K562 (cell line): ENCODE results near the gene RACK1. TPM values are rescaled to one million over a fixed set of nuclear protein-coding genes. Genes with fewer than 3 reads are reported as not detected.

Source experiments
- ARNT ChIP-seq, 2 experiments: fragments of 450-650 bp; IDR thresholded peaks; 2 replicates each; pipeline ENCODE4 v1.6.1; 2016; ENCODE audit warnings: mild to moderate bottlenecking in 1 of 2
- CTCF ChIP-seq, 3 experiments: IDR thresholded peaks in 2 of 3; conservative IDR thresholded peaks in 1 of 3; 2 replicates each; pipeline ENCODE4 v1.5.1; 2011 to 2012; ENCODE audit warnings: low read length in 3 of 3, mild to moderate bottlenecking in 3 of 3, control low read depth in 2 of 3, improper control_type of control experiment in 1 of 3, inconsistent platforms in 1 of 3, low read depth in 1 of 3, mixed read lengths in 1 of 3, moderate library complexity in 1 of 3; ENCODE audit not compliant: insufficient read depth in 2 of 3
- HMGXB4 ChIP-seq: sonication (generic); formaldehyde crosslinking; IDR thresholded peaks from 2 replicates; pipeline ENCODE4 v1.8.1; 2023; ENCODE audit warnings: mild to moderate bottlenecking, missing genetic modification reagents
- JUN ChIP-seq, 2 experiments: sonication (generic) in 1 of 2; formaldehyde crosslinking in 1 of 2; IDR thresholded peaks; 2 replicates each; pipeline versions ENCODE4 v1.6.1 to v1.8.0; 2012 to 2022; ENCODE audit warnings: borderline replicate concordance in 2 of 2, mild to moderate bottlenecking in 2 of 2, improper control_type of control experiment in 1 of 2, low read depth in 1 of 2, low read length in 1 of 2, missing genetic modification reagents in 1 of 2
- LEF1 ChIP-seq: fragments of 450-650 bp; IDR thresholded peaks from 2 replicates; pipeline ENCODE4 v1.6.1; 2016; ENCODE audit warnings: mild to moderate bottlenecking
- NR2C1 ChIP-seq, 2 experiments: fragments of 450-650 bp; IDR thresholded peaks; 2 replicates each; pipeline ENCODE4 v1.6.1; 2017; ENCODE audit warnings: mild to moderate bottlenecking in 2 of 2, antibody characterized with exemption in 1 of 2, inconsistent platforms in 1 of 2, missing compliant biosample characterization in 1 of 2, missing genetic modification characterization in 1 of 2
- OTX1 ChIP-seq: fragments of 450-650 bp; formaldehyde crosslinking; IDR thresholded peaks from 2 replicates; pipeline ENCODE4 v1.4.0; 2022; ENCODE audit warnings: mild to moderate bottlenecking
- RNF2 ChIP-seq: sonication (generic); IDR thresholded peaks from 2 replicates; pipeline ENCODE4 v1.6.1; 2016
- SIN3B ChIP-seq: fragments of 450-650 bp; IDR thresholded peaks from 2 replicates; pipeline ENCODE4 v1.6.1; 2017; ENCODE audit warnings: low read depth, mild to moderate bottlenecking, moderate library complexity
- VEZF1 ChIP-seq: fragments of 200-800 bp; sonication (Bioruptor generic); IDR thresholded peaks from 2 replicates; pipeline ENCODE4 v1.6.1; 2017; ENCODE audit warnings: missing genetic modification characterization, missing compliant biosample characterization
- YBX1 ChIP-seq: fragments of 450-650 bp; IDR thresholded peaks from 2 replicates; pipeline ENCODE4 v1.7.1; 2016; ENCODE audit warnings: mild to moderate bottlenecking
- ZBTB7A ChIP-seq: IDR thresholded peaks from 2 replicates; pipeline ENCODE4 v1.6.1; 2011; ENCODE audit warnings: low read depth, mild to moderate bottlenecking, low read length, moderate library complexity, borderline replicate concordance; ENCODE audit not compliant: control insufficient read depth
- ZBTB8A ChIP-seq: fragments of 450-650 bp; IDR thresholded peaks from 2 replicates; pipeline ENCODE4 v1.6.1; 2018; ENCODE audit warnings: mild to moderate bottlenecking, moderate library complexity; ENCODE audit not compliant: partially characterized antibody
- ZNF347 ChIP-seq: fragments of 450-650 bp; formaldehyde crosslinking; IDR thresholded peaks from 2 replicates; pipeline ENCODE4 v1.4.0; 2020; ENCODE audit warnings: low read depth, mild to moderate bottlenecking, moderate library complexity
- ZNF551 ChIP-seq: fragments of 250-450 bp; sonication (Bioruptor Pico); IDR thresholded peaks from 2 replicates; pipeline ENCODE4 v1.5.0; 2021; ENCODE audit warnings: mild to moderate bottlenecking, moderate library complexity
- ZNF639 ChIP-seq, 2 experiments: fragments of 200-800 bp in 1 of 2; sonication (Bioruptor generic) in 1 of 2; sonication (generic) in 1 of 2; formaldehyde crosslinking in 1 of 2; IDR thresholded peaks in 1 of 2; conservative IDR thresholded peaks in 1 of 2; 2 replicates each; pipeline versions ENCODE4 v1.5.0 to v1.6.1; 2016 to 2020; ENCODE audit warnings: missing compliant biosample characterization in 1 of 2, missing genetic modification characterization in 1 of 2, missing genetic modification reagents in 1 of 2
- polyA plus RNA-seq, 8 experiments: library from polyadenylated mRNA; depleted of rRNA in 4 of 8; stranded (reverse) in 5 of 8; unstranded in 3 of 8; fragments of >200 nt; fragmentation: Nextera tagmentation in 2 of 8; fragmentation: Illumina TruSeq in 1 of 8; extraction: Ambion mirVana in 2 of 8; extraction: Trizol in 1 of 8; gene quantifications; 2 replicates each; pipeline versions ENCODE4 v1.2.1 to v1.2.3, GENCODE V29; 2011 to 2014; ENCODE audit warnings: inconsistent platforms in 1 of 8, missing spikeins in 1 of 8
- total RNA-seq, 7 experiments: library from RNA; depleted of rRNA in 6 of 7; stranded (reverse); fragments of >200 nt in 6 of 7; fragmentation: Illumina TruSeq in 2 of 7; extraction: Trizol in 2 of 7; gene quantifications; 2 replicates each; pipeline versions ENCODE4 v1.2.1 to v1.2.3, GENCODE V29; 2011 to 2021; ENCODE audit warnings: low replicate concordance in 1 of 7

RACK1 gene
- total and polyA plus RNA-seq, 9 of the 15 experiments (the other 6 are each of a cell fraction or from before 2014, with no cell fraction given), result 2,303 to 5,311 (median 3,833) TPM

- TF ChIP-seq HMGXB4 (CRISPR knock-in tag) (no peak; the same call in 1 of the 2 replicates), RNF2 (peak; percentile 57; the same call in 1 of the 2 replicates), OTX1 (CRISPR knock-in tag) (0 out of 2 replicates have a peak, but pooled peaks have one; percentile 10), JUN (IDR thresholded peaks at IDR 0.05; ENCODE audit: borderline replicate concordance, low read depth, low read length) (peak; percentile 24; the same call in 1 of the 2 replicates), JUN (CRISPR knock-in tag; IDR thresholded peaks at IDR 0.05; ENCODE audit: borderline replicate concordance) (peak; percentile 61; the same call in 1 of the 2 replicates), ZNF639 (CRISPR knock-in tag; conservative IDR thresholded peaks at IDR 0.05 in 1 of 2, IDR thresholded peaks at IDR 0.05 in 1 of 2) (peak in 1 of 2 experiments; percentile 99; a peak in 2 of 4 replicates), ZNF347 (CRISPR knock-in tag) (no peak), ARNT (IDR thresholded peaks at IDR 0.05) (peak; percentile 23 to 51; a peak in 1 of 4 replicates), ZBTB8A (no peak), ZNF551 (CRISPR knock-in tag) (no peak), ZBTB7A (peak; percentile 94), LEF1 (0 out of 2 replicates have a peak, but pooled peaks have one; percentile 51), VEZF1 (CRISPR knock-in tag) (peak; percentile 99), SIN3B (peak; percentile 85), NR2C1 (IDR thresholded peaks at IDR 0.05) (peak; percentile 94), NR2C1 (tag; IDR thresholded peaks at IDR 0.05) (peak; percentile 96), CTCF (IDR thresholded peaks at IDR 0.05 in 2 of 3, conservative IDR thresholded peaks at IDR 0.05 in 1 of 3; ENCODE audit: insufficient read depth in 2 of 3, low read depth in 1 of 3, low read length in 3 of 3) (peak; percentile 7 to 44 (median 29); a peak in 3 of 6 replicates), YBX1 (no peak)
Observed at GRCh38 chr5:181223058-181223728, 20.5 kb downstream of the RACK1 start, which contains the start of gene TRIM41 (continued).
